ENCODE measurements around the gene SFTPD. TPM values are rescaled to one million over a fixed set of nuclear protein-coding genes. Genes with fewer than 3 reads are reported as not detected.
"Not testable (repeated sequence)": the region's sequence is repeated elsewhere in the genome, so short reads cannot be mapped to it uniquely, and the experiment has no call there.

SFTPD gene
- total and polyA plus RNA-seq, 2 donors (not counting 1 experiment from before 2014, with no cell fraction given) = not detected

- H3K27me3 ChIP-seq (ENCODE audit: control insufficient read depth, insufficient read depth, low read length) = peaks cover 19% of the 10 kb centered on the region
- H4K20me1 ChIP-seq (ENCODE audit: control insufficient read depth, extremely low read depth, insufficient read depth, low read length); H2AFZ ChIP-seq (ENCODE audit: low read length); H3K27ac ChIP-seq (ENCODE audit: insufficient read depth, low read length); H3K4me2 ChIP-seq (ENCODE audit: extremely low read depth, insufficient read depth, low read length); H3K36me3 ChIP-seq (ENCODE audit: control insufficient read depth, insufficient read depth, low read length); H3K4me3 ChIP-seq (replicated peaks in 1 of 4; ENCODE audit: control extremely low read depth in 1 of 4, insufficient read depth in 1 of 4, low read depth in 3 of 4, low read length in 4 of 4); H3K9me3 ChIP-seq (ENCODE audit: control insufficient read depth, insufficient read depth, low read depth, low read length); DNase-seq (ENCODE audit: low read depth in 2 of 2); H3K4me1 ChIP-seq (ENCODE audit: control insufficient read depth, extremely low read depth, insufficient read depth, low read length); H3K9ac ChIP-seq (ENCODE audit: insufficient read depth, low read length); H3K79me2 ChIP-seq (ENCODE audit: control insufficient read depth, insufficient read depth, low read length): not testable (repeated sequence)
Observed at GRCh38 chr10:79986661-79987060, 37.8 kb upstream of the SFTPD start.

GRCh38 chr10:79985481-79986072 is 36.7 kb upstream of the SFTPD start:
- Histone ChIP-seq H3K9ac (ENCODE audit: insufficient read depth, low read length) (no peak overlapping the region), H3K36me3 (ENCODE audit: control insufficient read depth, insufficient read depth, low read length) (no peaks in the 10 kb centered on the region), H3K27me3 (ENCODE audit: control insufficient read depth, insufficient read depth, low read length) (peaks cover 19% of the 10 kb centered on the region), H4K20me1 (ENCODE audit: control insufficient read depth, extremely low read depth, insufficient read depth, low read length) (no peaks in the 10 kb centered on the region), H3K79me2 (ENCODE audit: control insufficient read depth, insufficient read depth, low read length) (no peaks in the 10 kb centered on the region), H3K9me3 (ENCODE audit: control insufficient read depth, insufficient read depth, low read depth, low read length) (no peaks in the 10 kb centered on the region), H3K4me2 (ENCODE audit: extremely low read depth, insufficient read depth, low read length) (no peak overlapping the region), H2AFZ (ENCODE audit: low read length) (no peak overlapping the region), H3K4me1 (ENCODE audit: control insufficient read depth, extremely low read depth, insufficient read depth, low read length) (no peaks in the 10 kb centered on the region), H3K27ac (ENCODE audit: insufficient read depth, low read length) (no peak overlapping the region), H3K4me3 (replicated peaks in 1 of 4; ENCODE audit: control extremely low read depth in 1 of 4, insufficient read depth in 1 of 4, low read depth in 3 of 4, low read length in 4 of 4) (no peak overlapping the region)
- no peak for DNase-seq (ENCODE audit: low read depth in 2 of 2)
- no peak for TF ChIP-seq CTCF (conservative IDR thresholded peaks at IDR 0.05 in 1 of 2, IDR thresholded peaks at IDR 0.05 in 1 of 2; ENCODE audit: low read depth in 1 of 2, low read length in 2 of 2)
- no peak for TF ChIP-seq EZH2 (IDR thresholded peaks at IDR 0.05; ENCODE audit: low read length, missing control alignments)

- Histone ChIP-seq H3K9me3 (ENCODE audit: control insufficient read depth, insufficient read depth, low read depth, low read length) (no peaks in the 10 kb centered on the region), H3K4me3 (replicated peaks in 1 of 4; ENCODE audit: control extremely low read depth in 1 of 4, insufficient read depth in 1 of 4, low read depth in 3 of 4, low read length in 4 of 4) (no peak overlapping the region), H3K79me2 (ENCODE audit: control insufficient read depth, insufficient read depth, low read length) (no peaks in the 10 kb centered on the region), H3K27me3 (ENCODE audit: control insufficient read depth, insufficient read depth, low read length) (peaks cover 23% of the 10 kb centered on the region), H4K20me1 (ENCODE audit: control insufficient read depth, extremely low read depth, insufficient read depth, low read length) (no peaks in the 10 kb centered on the region), H3K9ac (ENCODE audit: insufficient read depth, low read length) (no peak overlapping the region), H3K4me1 (ENCODE audit: control insufficient read depth, extremely low read depth, insufficient read depth, low read length) (no peaks in the 10 kb centered on the region), H3K27ac (ENCODE audit: insufficient read depth, low read length) (no peak overlapping the region), H3K36me3 (ENCODE audit: control insufficient read depth, insufficient read depth, low read length) (no peaks in the 10 kb centered on the region), H2AFZ (ENCODE audit: low read length) (no peak overlapping the region), H3K4me2 (ENCODE audit: extremely low read depth, insufficient read depth, low read length) (no peak overlapping the region)
- TF ChIP-seq CTCF (conservative IDR thresholded peaks at IDR 0.05 in 1 of 2, IDR thresholded peaks at IDR 0.05 in 1 of 2; ENCODE audit: low read depth in 1 of 2, low read length in 2 of 2) = no peak
- no peak for TF ChIP-seq EZH2 (IDR thresholded peaks at IDR 0.05; ENCODE audit: low read length, missing control alignments)
- peak in 1 of 2 donors; percentile 10 for DNase-seq (ENCODE audit: low read depth in 2 of 2)
Observed at GRCh38 chr10:79984851-79985250, 35.9 kb upstream of the SFTPD start.

Measured in fibroblast of lung (primary cell).